Tibial nerve (tissue), 4 donors: ENCODE measurements around the gene ZCRB1.

ENCODE experiments used
- CTCF ChIP-seq, 5 experiments: fragments of 200-600 bp in 3 of 5; fragments of 450-650 bp in 2 of 5; sonication (generic) in 3 of 5; IDR thresholded peaks; one replicate each; pipeline ENCODE4 v1.5.1; 2016 to 2019; ENCODE audit warnings: antibody characterized with exemption in 5 of 5, mild to moderate bottlenecking in 3 of 5, moderate library complexity in 2 of 5
- EP300 ChIP-seq, 2 donors: sonication (generic); formaldehyde crosslinking; IDR thresholded peaks; one replicate each; pipeline ENCODE4 v1.6.1; 2017; ENCODE audit warnings: antibody characterized with exemption in 2 of 2, mild to moderate bottlenecking in 1 of 2
- POLR2A ChIP-seq, 2 donors: fragments of 450-650 bp; IDR thresholded peaks; one replicate each; pipeline ENCODE4 v1.6.1; 2017; ENCODE audit warnings: antibody characterized with exemption in 2 of 2, mild to moderate bottlenecking in 2 of 2, moderate library complexity in 2 of 2

DNA sequence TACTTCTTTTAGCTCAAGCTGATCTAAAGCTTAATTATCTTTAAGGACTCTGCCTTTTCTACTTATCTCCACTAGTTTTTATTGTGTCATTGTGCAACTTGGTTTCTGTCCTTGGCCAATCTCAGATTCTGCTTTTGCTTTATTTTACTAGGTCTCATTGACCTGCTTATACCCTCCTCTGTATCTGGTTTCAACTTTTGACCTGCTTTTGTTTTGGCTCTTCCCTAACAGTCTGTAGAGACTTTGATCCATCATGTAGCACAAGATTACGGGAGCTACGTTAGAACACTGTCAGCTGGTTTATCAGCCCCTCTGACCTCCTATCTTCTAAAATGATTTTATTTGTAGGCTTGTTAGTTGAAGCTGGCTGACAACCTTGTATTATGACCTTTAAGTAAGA lies 43.6 kb downstream of the ZCRB1 start:
- TF ChIP-seq CTCF (IDR thresholded peaks at IDR 0.05) (no peak), POLR2A (IDR thresholded peaks at IDR 0.05) (no peak), EP300 (IDR thresholded peaks at IDR 0.05) (no peak)
